SU-DHL-6 (cell line): ENCODE data around the gene ANXA2.

Experiments used
- H2AFZ ChIP-seq: fragments of 200-600 bp; sonication (generic); 2 replicates; pipeline ENCODE4 v1.6.1; 2014; ENCODE audit warnings: low read depth, mild to moderate bottlenecking, moderate library complexity, mixed read lengths, antibody characterized with exemption, low read length; ENCODE audit not compliant: severe bottlenecking
- H3F3A ChIP-seq: fragments of 200-600 bp; shearing (Covaris generic); 2 replicates; pipeline ENCODE4 v1.6.0; 2016; ENCODE audit warnings: antibody characterized with exemption, mild to moderate bottlenecking; ENCODE audit not compliant: insufficient read depth
- H3K27ac ChIP-seq: fragments of 200-600 bp; sonication (generic); 2 replicates; pipeline ENCODE4 v1.5.1; 2016; ENCODE audit warnings: low read depth, mild to moderate bottlenecking, low read length, moderate library complexity, mixed read lengths
- H3K27me3 ChIP-seq: fragments of 200-600 bp; sonication (generic), shearing (Covaris generic); 2 replicates; pipeline ENCODE4 v1.6.0; 2014; ENCODE audit warnings: mild to moderate bottlenecking, low read length
- H3K36me3 ChIP-seq: fragments of 200-600 bp; sonication (generic); 2 replicates; pipeline ENCODE4 v1.6.1; 2014; ENCODE audit warnings: mild to moderate bottlenecking, low read length, mixed read lengths
- H3K4me2 ChIP-seq: fragments of 300-600, 200-600 bp; shearing (Covaris generic), sonication (generic); 2 replicates; pipeline ENCODE4 v1.6.0; 2014; ENCODE audit warnings: low read length, low read depth, mild to moderate bottlenecking; ENCODE audit not compliant: poor library complexity, severe bottlenecking
- H3K4me3 ChIP-seq: fragments of 200-600 bp; sonication (generic); 2 replicates; pipeline ENCODE4 v1.5.1; 2014; ENCODE audit warnings: antibody characterized with exemption, low read length, mild to moderate bottlenecking, mixed read lengths; ENCODE audit not compliant: insufficient read depth, poor library complexity, severe bottlenecking
- H3K79me2 ChIP-seq: fragments of 200-600 bp; sonication (generic); 2 replicates; pipeline ENCODE4 v1.6.1; 2014; ENCODE audit warnings: mild to moderate bottlenecking, low read length, moderate library complexity; ENCODE audit not compliant: insufficient read depth
- H3K9ac ChIP-seq: fragments of 200-600 bp; sonication (generic); 2 replicates; pipeline ENCODE4 v1.7.0; 2014; ENCODE audit warnings: mild to moderate bottlenecking, low read length
- H3K9me2 ChIP-seq: fragments of 200-600 bp; sonication (generic); replicated peaks from 2 replicates; pipeline ENCODE4 v1.6.1; 2014; ENCODE audit warnings: low read length; ENCODE audit not compliant: insufficient read depth
- H3K9me3 ChIP-seq: fragments of 200-600 bp; sonication (generic); 2 replicates; pipeline ENCODE4 v1.6.1; 2014; ENCODE audit warnings: low read length, mixed read lengths; ENCODE audit not compliant: insufficient read depth
- H4K20me1 ChIP-seq: fragments of 200-600 bp; sonication (generic); 2 replicates; pipeline ENCODE4 v1.6.1; 2014; ENCODE audit warnings: low read depth, mild to moderate bottlenecking, antibody characterized with exemption, low read length, moderate library complexity, mixed read lengths
- EZH2phosphoT487 ChIP-seq: fragments of 200-600 bp; sonication (generic), shearing (Covaris generic); conservative IDR thresholded peaks from 2 replicates; pipeline ENCODE4 v1.6.1; 2018; ENCODE audit warnings: mild to moderate bottlenecking, antibody characterized with exemption, low read length, moderate library complexity, mixed read lengths
- TF ChIP-seq, protein P1 (sequence below): fragments of 200-600 bp; sonication (generic); IDR thresholded peaks from one replicate; pipeline ENCODE4 v1.5.1; 2017; ENCODE audit warnings: antibody characterized with exemption, mild to moderate bottlenecking, low read length, moderate library complexity; ENCODE audit not compliant: insufficient read depth, poor library complexity, severe bottlenecking

ANXA2 gene

GRCh38 chr15:60347480-60348049 lies 50.2 kb downstream of the ANXA2 start:
- H3K9me3 ChIP-seq, result no peaks in the 10 kb centered on the region
- no peaks in the 10 kb centered on the region for H3K79me2 ChIP-seq
- TF ChIP-seq, protein P1, sequence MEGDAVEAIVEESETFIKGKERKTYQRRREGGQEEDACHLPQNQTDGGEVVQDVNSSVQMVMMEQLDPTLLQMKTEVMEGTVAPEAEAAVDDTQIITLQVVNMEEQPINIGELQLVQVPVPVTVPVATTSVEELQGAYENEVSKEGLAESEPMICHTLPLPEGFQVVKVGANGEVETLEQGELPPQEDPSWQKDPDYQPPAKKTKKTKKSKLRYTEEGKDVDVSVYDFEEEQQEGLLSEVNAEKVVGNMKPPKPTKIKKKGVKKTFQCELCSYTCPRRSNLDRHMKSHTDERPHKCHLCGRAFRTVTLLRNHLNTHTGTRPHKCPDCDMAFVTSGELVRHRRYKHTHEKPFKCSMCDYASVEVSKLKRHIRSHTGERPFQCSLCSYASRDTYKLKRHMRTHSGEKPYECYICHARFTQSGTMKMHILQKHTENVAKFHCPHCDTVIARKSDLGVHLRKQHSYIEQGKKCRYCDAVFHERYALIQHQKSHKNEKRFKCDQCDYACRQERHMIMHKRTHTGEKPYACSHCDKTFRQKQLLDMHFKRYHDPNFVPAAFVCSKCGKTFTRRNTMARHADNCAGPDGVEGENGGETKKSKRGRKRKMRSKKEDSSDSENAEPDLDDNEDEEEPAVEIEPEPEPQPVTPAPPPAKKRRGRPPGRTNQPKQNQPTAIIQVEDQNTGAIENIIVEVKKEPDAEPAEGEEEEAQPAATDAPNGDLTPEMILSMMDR, result no peak
- no peak overlapping the region for H3K9ac ChIP-seq
- no peaks in the 10 kb centered on the region for H4K20me1 ChIP-seq
- H3K4me2 ChIP-seq, result no peak overlapping the region
- no peak overlapping the region for H3K4me3 ChIP-seq
- H3K9me2 ChIP-seq, result no peaks in the 10 kb centered on the region
- H3F3A ChIP-seq, result no peaks in the 10 kb centered on the region
- no peaks in the 10 kb centered on the region for H3K36me3 ChIP-seq
- no peaks in the 10 kb centered on the region for H3K27me3 ChIP-seq
- no peak overlapping the region for H3K27ac ChIP-seq
- no peak overlapping the region for H2AFZ ChIP-seq

GRCh38 chr15:60346653-60347052 lies 51.1 kb downstream of the ANXA2 start:
- Histone ChIP-seq H3F3A (no peaks in the 10 kb centered on the region), H3K9ac (no peak overlapping the region), H3K4me2 (no peak overlapping the region), H2AFZ (no peak overlapping the region), H3K36me3 (no peaks in the 10 kb centered on the region), H3K4me3 (no peak overlapping the region), H3K27ac (no peak overlapping the region), H3K9me2 (no peaks in the 10 kb centered on the region), H4K20me1 (no peaks in the 10 kb centered on the region), H3K9me3 (no peaks in the 10 kb centered on the region), H3K27me3 (no peaks in the 10 kb centered on the region), H3K79me2 (no peaks in the 10 kb centered on the region)
- TF ChIP-seq EZH2phosphoT487, result no peak
- TF ChIP-seq, protein P1, result no peak

DNA sequence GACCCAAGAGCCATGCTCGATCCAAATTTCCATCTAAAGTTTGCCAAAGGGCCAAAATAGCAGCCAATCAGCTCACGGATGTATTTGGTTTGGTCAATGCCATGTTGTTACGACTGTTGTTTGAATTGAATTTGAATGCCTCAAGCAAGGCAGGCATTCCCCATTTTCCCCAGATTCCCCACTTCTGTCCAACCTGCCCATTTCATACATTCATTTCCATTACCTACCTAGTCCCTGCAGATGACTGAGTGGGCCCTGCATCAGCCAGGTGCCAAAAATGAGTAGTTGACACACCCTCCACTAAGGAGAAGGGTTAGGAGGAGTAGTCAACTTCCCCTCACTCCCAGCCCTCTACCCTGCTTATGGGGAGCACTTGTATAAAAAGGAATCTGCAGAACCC lies 51.7 kb downstream of the ANXA2 start:
- H3K4me3 ChIP-seq, result no peak overlapping the region
- no peaks in the 10 kb centered on the region for H3F3A ChIP-seq
- no peaks in the 10 kb centered on the region for H3K79me2 ChIP-seq
- H3K9me3 ChIP-seq, result no peaks in the 10 kb centered on the region
- H3K27me3 ChIP-seq, result no peaks in the 10 kb centered on the region
- no peak overlapping the region for H3K27ac ChIP-seq
- H2AFZ ChIP-seq, result no peak overlapping the region
- no peak for TF ChIP-seq EZH2phosphoT487
- TF ChIP-seq, protein P1, result no peak
- no peak overlapping the region for H3K9ac ChIP-seq
- no peak overlapping the region for H3K4me2 ChIP-seq
- no peaks in the 10 kb centered on the region for H3K36me3 ChIP-seq
- H3K9me2 ChIP-seq, result no peaks in the 10 kb centered on the region
- no peaks in the 10 kb centered on the region for H4K20me1 ChIP-seq
